Osteoblast (primary cell): ENCODE data around the gene GRAMD1B. TPM values are rescaled to one million over a fixed set of nuclear protein-coding genes. Genes with fewer than 3 reads are reported as not detected.

Source experiments
- DNase-seq: peaks from one replicate; pipeline ENCODE4 v3.0.0; 2011; ENCODE audit warnings: low spot score, mixed read lengths; ENCODE audit not compliant: insufficient read length; ENCODE audit errors: missing footprints
- H2AFZ ChIP-seq: 2 replicates; pipeline ENCODE4 v1.6.0; 2011; ENCODE audit warnings: mild to moderate bottlenecking, low read length
- H3K27ac ChIP-seq: 2 replicates; pipeline ENCODE4 v1.5.1; 2011; ENCODE audit warnings: mild to moderate bottlenecking, low read depth, low read length, moderate library complexity
- H3K27me3 ChIP-seq: 2 replicates; pipeline ENCODE4 v1.6.0; 2012; ENCODE audit warnings: mild to moderate bottlenecking, control low read depth, inconsistent platforms, low read length, moderate library complexity; ENCODE audit not compliant: insufficient read depth
- H3K36me3 ChIP-seq: 2 replicates; pipeline ENCODE4 v1.5.1; 2011; ENCODE audit warnings: mild to moderate bottlenecking, low read length, control low read depth, moderate library complexity; ENCODE audit not compliant: insufficient read depth
- H3K4me1 ChIP-seq: 2 replicates; pipeline ENCODE4 v1.5.1; 2011; ENCODE audit warnings: mild to moderate bottlenecking, low read length, control low read depth, moderate library complexity; ENCODE audit not compliant: insufficient read depth
- H3K4me2 ChIP-seq: 2 replicates; pipeline ENCODE4 v1.6.0; 2011; ENCODE audit warnings: mild to moderate bottlenecking, low read length; ENCODE audit not compliant: insufficient read depth
- H3K4me3 ChIP-seq: fragments of 200-600 bp; sonication (generic); 3 replicates; pipeline ENCODE4 v1.5.1; 2012; ENCODE audit warnings: mild to moderate bottlenecking, low read length, inconsistent platforms; ENCODE audit not compliant: insufficient read depth
- H3K79me2 ChIP-seq: 2 replicates; pipeline ENCODE4 v1.6.0; 2012; ENCODE audit warnings: mild to moderate bottlenecking, low read length, control low read depth, inconsistent platforms; ENCODE audit not compliant: insufficient read depth
- H3K9me3 ChIP-seq: 2 replicates; pipeline ENCODE4 v1.5.1; 2011; ENCODE audit warnings: low read depth, low read length, control low read depth
- H4K20me1 ChIP-seq: 2 replicates; pipeline ENCODE4 v1.6.0; 2012; ENCODE audit warnings: mild to moderate bottlenecking, low read length, control low read depth; ENCODE audit not compliant: insufficient read depth
- total RNA-seq: library from RNA; depleted of rRNA; stranded (reverse); fragments of >200 nt; gene quantifications from 2 replicates; pipeline ENCODE4 v1.2.3, GENCODE V29; 2012
- TF ChIP-seq, protein P1 (sequence below): IDR thresholded peaks from 2 replicates; pipeline ENCODE4 v1.5.1; 2011; ENCODE audit warnings: mild to moderate bottlenecking, low read depth, low read length, moderate library complexity; ENCODE audit errors: extremely low read depth

The GRAMD1B gene
- total RNA-seq, 1 donor: 15.2 TPM

DNA sequence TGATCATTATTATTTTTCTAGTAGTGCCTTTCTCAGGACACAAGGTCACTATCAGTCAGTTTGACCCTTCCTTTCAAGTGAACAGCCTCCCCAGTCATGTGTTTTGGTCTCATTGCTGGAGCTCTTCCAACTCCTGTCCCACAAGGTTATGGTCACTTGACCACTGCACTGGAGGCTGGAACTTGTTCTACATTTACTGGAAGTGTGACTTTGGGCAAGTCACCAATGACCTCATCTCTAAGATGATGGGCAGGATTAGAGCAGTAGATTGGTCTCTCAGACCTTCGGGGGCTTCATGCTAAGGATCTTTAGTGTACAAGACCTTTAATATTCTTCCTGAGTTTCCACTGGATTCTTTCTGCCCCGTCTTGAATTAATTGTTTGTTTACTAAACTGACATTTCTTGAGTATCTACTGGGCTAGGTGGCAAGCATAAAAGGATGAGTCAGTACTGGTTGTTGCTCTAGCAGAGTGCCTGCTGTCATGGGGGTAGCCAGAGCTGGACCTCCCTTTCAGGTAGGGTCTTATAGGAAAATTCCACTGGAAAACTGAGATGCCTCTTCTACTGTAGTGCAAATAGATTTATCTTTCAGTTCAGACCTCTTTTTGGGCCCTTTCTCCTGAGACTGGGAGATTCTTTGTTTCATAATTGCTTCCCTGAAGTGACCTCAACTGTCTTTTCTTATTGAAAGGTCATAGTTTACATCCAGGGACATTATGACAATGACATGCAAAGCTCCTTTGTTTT is 106.8 kb downstream of the GRAMD1B start:
- Histone ChIP-seq H3K4me2 (no peak overlapping the region), H3K4me1 (no peaks in the 10 kb centered on the region), H3K4me3 (no peak overlapping the region), H3K79me2 (peaks cover 66% of the 10 kb centered on the region), H3K36me3 (no peaks in the 10 kb centered on the region), H3K9me3 (no peaks in the 10 kb centered on the region), H2AFZ (no peak overlapping the region), H3K27me3 (no peaks in the 10 kb centered on the region), H4K20me1 (peaks cover 36% of the 10 kb centered on the region), H3K27ac (no peak overlapping the region)
- no peak for DNase-seq
- TF ChIP-seq, protein P1, sequence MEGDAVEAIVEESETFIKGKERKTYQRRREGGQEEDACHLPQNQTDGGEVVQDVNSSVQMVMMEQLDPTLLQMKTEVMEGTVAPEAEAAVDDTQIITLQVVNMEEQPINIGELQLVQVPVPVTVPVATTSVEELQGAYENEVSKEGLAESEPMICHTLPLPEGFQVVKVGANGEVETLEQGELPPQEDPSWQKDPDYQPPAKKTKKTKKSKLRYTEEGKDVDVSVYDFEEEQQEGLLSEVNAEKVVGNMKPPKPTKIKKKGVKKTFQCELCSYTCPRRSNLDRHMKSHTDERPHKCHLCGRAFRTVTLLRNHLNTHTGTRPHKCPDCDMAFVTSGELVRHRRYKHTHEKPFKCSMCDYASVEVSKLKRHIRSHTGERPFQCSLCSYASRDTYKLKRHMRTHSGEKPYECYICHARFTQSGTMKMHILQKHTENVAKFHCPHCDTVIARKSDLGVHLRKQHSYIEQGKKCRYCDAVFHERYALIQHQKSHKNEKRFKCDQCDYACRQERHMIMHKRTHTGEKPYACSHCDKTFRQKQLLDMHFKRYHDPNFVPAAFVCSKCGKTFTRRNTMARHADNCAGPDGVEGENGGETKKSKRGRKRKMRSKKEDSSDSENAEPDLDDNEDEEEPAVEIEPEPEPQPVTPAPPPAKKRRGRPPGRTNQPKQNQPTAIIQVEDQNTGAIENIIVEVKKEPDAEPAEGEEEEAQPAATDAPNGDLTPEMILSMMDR: no peak

DNA sequence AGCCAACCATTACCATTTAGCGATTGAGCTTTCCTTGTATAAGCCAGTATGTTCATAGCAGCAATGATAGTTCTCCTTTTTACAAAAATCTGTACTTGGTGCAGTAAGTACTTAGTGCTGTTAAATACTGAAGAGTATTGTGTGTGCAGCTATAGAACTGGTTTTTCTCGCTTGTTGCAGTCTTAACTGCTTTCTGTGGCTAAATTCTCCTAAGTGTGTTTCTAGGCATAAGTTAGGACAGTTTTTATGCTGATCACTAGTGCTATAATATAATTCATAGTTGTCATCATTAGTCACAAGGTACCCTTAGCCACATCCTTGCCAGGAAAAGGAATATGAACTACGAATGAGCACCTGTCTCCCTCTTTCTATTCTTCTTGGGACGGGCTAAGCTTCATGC is 107.7 kb downstream of the GRAMD1B start:
- Histone ChIP-seq H3K27ac (no peak overlapping the region), H3K79me2 (peaks cover 66% of the 10 kb centered on the region), H3K4me1 (no peaks in the 10 kb centered on the region), H4K20me1 (peaks cover 28% of the 10 kb centered on the region), H2AFZ (no peak overlapping the region), H3K9me3 (no peaks in the 10 kb centered on the region), H3K4me3 (no peak overlapping the region), H3K36me3 (no peaks in the 10 kb centered on the region), H3K27me3 (no peaks in the 10 kb centered on the region), H3K4me2 (no peak overlapping the region)
- no peak for DNase-seq
- TF ChIP-seq, protein P1: no peak

DNA sequence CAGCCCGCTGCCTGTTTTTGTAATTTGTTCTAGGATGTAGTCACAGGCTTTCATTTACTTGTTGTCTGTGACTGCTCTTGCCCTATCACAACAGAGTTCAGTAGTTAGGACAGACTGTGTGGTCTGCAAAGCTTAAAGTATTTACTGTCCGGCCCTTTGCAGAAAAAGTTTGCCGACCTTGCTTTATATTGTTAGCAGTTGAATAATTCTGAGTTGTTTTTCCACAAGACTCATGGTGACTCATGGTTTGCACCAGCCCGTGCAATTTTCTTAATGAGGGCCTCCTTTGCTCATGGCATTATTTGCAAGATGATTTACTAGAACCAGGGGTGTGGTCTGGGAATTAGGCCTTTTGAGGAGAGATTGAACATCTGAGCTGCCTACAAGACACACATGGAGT is 113.7 kb downstream of the GRAMD1B start:
- no peak overlapping the region for H2AFZ ChIP-seq

DNA sequence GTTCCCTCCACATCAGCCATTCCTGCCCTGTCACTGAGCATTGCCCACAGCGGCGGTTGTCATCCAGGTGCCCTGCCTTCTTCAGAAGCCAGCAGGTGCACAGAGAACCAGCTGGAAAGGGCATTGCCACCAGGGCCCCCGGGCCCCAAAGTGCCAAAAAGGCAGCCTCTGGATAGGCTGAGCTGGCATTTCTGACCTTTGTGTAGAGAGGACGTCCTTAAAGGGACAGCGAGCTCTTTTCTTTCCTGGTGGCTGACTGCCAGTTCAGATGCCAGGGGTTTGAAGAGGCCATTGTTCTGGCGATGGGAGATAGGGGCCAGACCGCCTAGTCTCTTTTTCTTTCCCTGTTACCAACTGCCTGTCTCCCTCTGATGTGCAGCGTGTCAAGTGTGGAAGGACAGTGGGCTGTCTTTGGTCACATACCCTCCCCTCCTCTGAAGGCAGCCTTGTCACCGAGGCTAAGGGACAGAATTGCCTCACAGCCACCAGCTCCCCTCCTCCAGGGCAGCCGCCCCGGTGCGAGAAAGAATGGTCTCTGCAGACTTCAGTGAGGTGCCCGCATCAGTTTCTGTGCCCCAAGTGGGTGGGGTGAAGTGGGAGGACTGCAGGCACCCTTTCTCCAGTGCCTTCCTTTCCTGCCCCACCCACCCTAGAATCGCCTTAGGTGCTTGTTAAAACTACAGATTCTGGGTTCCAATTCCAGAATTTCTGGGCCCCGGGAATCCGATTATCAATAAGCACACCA is 114.7 kb downstream of the GRAMD1B start:
- DNase-seq: no peak
- TF ChIP-seq, protein P1: no peak
- Histone ChIP-seq H3K27me3 (no peaks in the 10 kb centered on the region), H2AFZ (no peak overlapping the region), H3K79me2 (peaks cover 44% of the 10 kb centered on the region), H3K9me3 (no peaks in the 10 kb centered on the region), H3K4me2 (no peak overlapping the region), H3K36me3 (no peaks in the 10 kb centered on the region), H3K4me3 (no peak overlapping the region), H3K4me1 (peaks cover 50% of the 10 kb centered on the region), H3K27ac (peak overlapping the region; percentile 73), H4K20me1 (peaks cover 5% of the 10 kb centered on the region)

More for the DNA sequence above, 113.7 kb downstream of the GRAMD1B start:
- Histone ChIP-seq H3K79me2 (peaks cover 45% of the 10 kb centered on the region), H3K27ac (peak overlapping the region; percentile 54), H3K4me2 (peak overlapping the region; percentile 50), H3K27me3 (no peaks in the 10 kb centered on the region), H3K36me3 (no peaks in the 10 kb centered on the region), H3K4me3 (no peak overlapping the region), H3K4me1 (peaks cover 46% of the 10 kb centered on the region), H3K9me3 (no peaks in the 10 kb centered on the region), H4K20me1 (peaks cover 5% of the 10 kb centered on the region)
- TF ChIP-seq, protein P1: no peak
- peak; percentile 72 for DNase-seq
